Caki2 (cell line): ENCODE measurements around the gene MBNL2. TPM values are rescaled to one million over a fixed set of nuclear protein-coding genes. Genes with fewer than 3 reads are reported as not detected.
A peak's percentile ranks its signal among the peaks of the same experiment; 100 is the strongest.

Experiments used
- DNase-seq: peaks from one replicate; pipeline ENCODE4 v3.0.0-alpha.2; 2015; ENCODE audit warnings: low read depth
- in situ Hi-C: cut with HindIII; loops from 2 replicates; pipeline ENCODE4 v1.10.0; 2016; ENCODE audit warnings: low sequenced_read_pairs, low pct_unique_long_range_greater_than_20kb, mixed read lengths
- total RNA-seq: library from RNA; depleted of rRNA; stranded (reverse); fragments of >200 nt; shearing (Covaris generic); gene quantifications from 2 replicates; pipeline ENCODE4 v1.2.3, GENCODE V29; 2014; ENCODE audit warnings: low replicate concordance; rRNA removed

Gene MBNL2
- 9.6 and 14.0 TPM in 2 replicates for total RNA-seq

GRCh38 chr13:97221989-97222700 is at the start of gene MBNL2:
MBNL2 (plus strand) TSS chr13:97222333; CDS start chr13:97276236, 53,903 bp downstream.
- peak; percentile 85 for DNase-seq
- in situ Hi-C loops = loop anchor here (10.0 kb wide), 1 partner anchor 73 kb away; no protein-coding TSS in a partner anchor

- no peak for DNase-seq
- in situ Hi-C loops = no loop called here
Measured at GRCh38 chr13:97174638-97175037, 47.5 kb upstream of the MBNL2 start.

GRCh38 chr13:97175041-97175440 is 47.1 kb upstream of the MBNL2 start:
- in situ Hi-C loops = no loop called here
- no peak for DNase-seq

GRCh38 chr13:97179501-97179900 is 42.6 kb upstream of the MBNL2 start:
- in situ Hi-C loops = no loop called here
- DNase-seq = no peak

- DNase-seq = no peak
- in situ Hi-C loops = no loop called here
Measured at GRCh38 chr13:97182111-97182890, 39.8 kb upstream of the MBNL2 start.

- in situ Hi-C loops = no loop called here
- DNase-seq = no peak
Measured at GRCh38 chr13:97185291-97185690, 36.8 kb upstream of the MBNL2 start.

GRCh38 chr13:97185751-97186150 is 36.4 kb upstream of the MBNL2 start:
- in situ Hi-C loops = no loop called here
- DNase-seq = no peak

- in situ Hi-C loops = no loop called here
Measured at GRCh38 chr13:97188207-97188606, 33.9 kb upstream of the MBNL2 start.

GRCh38 chr13:97189928-97190327 is 32.2 kb upstream of the MBNL2 start:
- in situ Hi-C loops = no loop called here
- no peak for DNase-seq

More at GRCh38 chr13:97188207-97188606, 33.9 kb upstream of the MBNL2 start:
- no peak for DNase-seq

GRCh38 chr13:97191142-97191541 is 31.0 kb upstream of the MBNL2 start:
- no peak for DNase-seq
- in situ Hi-C loops = no loop called here

GRCh38 chr13:97191615-97192014 is 30.5 kb upstream of the MBNL2 start:
- in situ Hi-C loops = no loop called here
- no peak for DNase-seq

- in situ Hi-C loops = no loop called here
Measured at GRCh38 chr13:97192166-97192565, 30.0 kb upstream of the MBNL2 start.

GRCh38 chr13:97193577-97193976 is 28.6 kb upstream of the MBNL2 start:
- no peak for DNase-seq
- in situ Hi-C loops = no loop called here

More at GRCh38 chr13:97192166-97192565, 30.0 kb upstream of the MBNL2 start:
- DNase-seq = no peak

GRCh38 chr13:97194479-97194878 is 27.7 kb upstream of the MBNL2 start:
- in situ Hi-C loops = no loop called here
- DNase-seq = peak; percentile 18

GRCh38 chr13:97196340-97196739 is 25.8 kb upstream of the MBNL2 start:
- in situ Hi-C loops = no loop called here
- no peak for DNase-seq

GRCh38 chr13:97198753-97199152 is 23.4 kb upstream of the MBNL2 start:
- in situ Hi-C loops = no loop called here
- DNase-seq = no peak

- in situ Hi-C loops = no loop called here
Measured at GRCh38 chr13:97199451-97199850, 22.7 kb upstream of the MBNL2 start.

GRCh38 chr13:97200081-97200942 is 21.8 kb upstream of the MBNL2 start:
- DNase-seq = no peak

More at GRCh38 chr13:97199451-97199850, 22.7 kb upstream of the MBNL2 start:
- DNase-seq = no peak

More at GRCh38 chr13:97200081-97200942, 21.8 kb upstream of the MBNL2 start:
- in situ Hi-C loops = no loop called here
